Coronary artery (tissue), 2 donors: ENCODE data around the gene SERINC5.
"Not testable (repeated sequence)": the region's sequence is repeated elsewhere in the genome, so short reads cannot be mapped to it uniquely, and the experiment has no call there.

ENCODE experiments used
- DNase-seq: peaks from one replicate; pipeline ENCODE4 v3.0.0-alpha.2; 2017; ENCODE audit warnings: low spot score
- H3K27ac ChIP-seq, 2 donors: fragments of 200-600 bp; sonication (generic); one replicate each; pipeline ENCODE4 v1.5.1; 2016 to 2019
- H3K4me3 ChIP-seq: fragments of 200-600 bp; sonication (generic); 2 replicates; pipeline ENCODE4 v1.5.1; 2016; ENCODE audit warnings: mild to moderate bottlenecking, moderate library complexity
- CTCF ChIP-seq: fragments of 200-600 bp; sonication (generic); IDR thresholded peaks from one replicate; pipeline ENCODE4 v1.5.1; 2019; ENCODE audit warnings: antibody characterized with exemption

Gene SERINC5

GRCh38 chr5:80210014-80210413 is 45.8 kb downstream of the SERINC5 start:
- no peak for DNase-seq
- Histone ChIP-seq H3K27ac (no peak overlapping the region), H3K4me3 (no peak overlapping the region)
- TF ChIP-seq CTCF, result no peak

GRCh38 chr5:80208381-80208780 is 47.5 kb downstream of the SERINC5 start:
- no peak overlapping the region for H3K27ac ChIP-seq
- no peak for DNase-seq
- no peak for TF ChIP-seq CTCF
- no peak overlapping the region for H3K4me3 ChIP-seq

- no peak for TF ChIP-seq CTCF
- Histone ChIP-seq H3K27ac (no peak overlapping the region), H3K4me3 (no peak overlapping the region)
- no peak for DNase-seq
Observed at GRCh38 chr5:80207832-80208231, 48.0 kb downstream of the SERINC5 start.

- no peak for DNase-seq
- Histone ChIP-seq H3K4me3 (no peak overlapping the region), H3K27ac (no peak overlapping the region)
- no peak for TF ChIP-seq CTCF
Observed at GRCh38 chr5:80206282-80206681, 49.6 kb downstream of the SERINC5 start.

GRCh38 chr5:80205846-80206245 is 50.0 kb downstream of the SERINC5 start:
- TF ChIP-seq CTCF, result no peak
- no peak overlapping the region for H3K4me3 ChIP-seq
- H3K27ac ChIP-seq, result no peak overlapping the region
- no peak for DNase-seq

- TF ChIP-seq CTCF, result no peak
- Histone ChIP-seq H3K27ac (no peak overlapping the region), H3K4me3 (no peak overlapping the region)
- DNase-seq, result no peak
Observed at GRCh38 chr5:80204808-80205614, 50.8 kb downstream of the SERINC5 start.

GRCh38 chr5:80201763-80202162 is 54.1 kb downstream of the SERINC5 start:
- DNase-seq, H3K4me3 ChIP-seq, H3K27ac ChIP-seq: not testable (repeated sequence)
